ENCODE results near the gene FBXL17.

DNA sequence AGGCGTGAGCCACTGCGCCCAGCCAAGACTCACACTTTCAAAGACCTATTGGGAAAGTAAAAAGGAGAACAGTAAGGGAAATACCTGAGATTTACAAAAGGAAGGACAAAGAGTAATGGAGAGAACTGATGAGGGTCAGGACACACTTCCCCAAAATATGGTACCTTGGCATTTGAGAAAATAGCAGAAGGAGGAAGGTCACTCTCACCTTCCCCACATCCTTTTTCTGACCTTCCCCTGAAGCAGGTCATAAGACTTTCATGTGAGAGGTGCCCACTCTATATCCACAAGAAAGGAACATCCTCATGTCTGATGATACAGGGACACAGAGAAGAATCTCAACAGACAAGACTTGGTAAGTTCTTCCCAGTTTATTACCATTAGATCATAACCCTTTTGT lies 272.8 kb downstream of the FBXL17 start:
- no peak for TF ChIP-seq POLR2AphosphoS5 (IDR thresholded peaks at IDR 0.05)
- TF ChIP-seq, protein P1, sequence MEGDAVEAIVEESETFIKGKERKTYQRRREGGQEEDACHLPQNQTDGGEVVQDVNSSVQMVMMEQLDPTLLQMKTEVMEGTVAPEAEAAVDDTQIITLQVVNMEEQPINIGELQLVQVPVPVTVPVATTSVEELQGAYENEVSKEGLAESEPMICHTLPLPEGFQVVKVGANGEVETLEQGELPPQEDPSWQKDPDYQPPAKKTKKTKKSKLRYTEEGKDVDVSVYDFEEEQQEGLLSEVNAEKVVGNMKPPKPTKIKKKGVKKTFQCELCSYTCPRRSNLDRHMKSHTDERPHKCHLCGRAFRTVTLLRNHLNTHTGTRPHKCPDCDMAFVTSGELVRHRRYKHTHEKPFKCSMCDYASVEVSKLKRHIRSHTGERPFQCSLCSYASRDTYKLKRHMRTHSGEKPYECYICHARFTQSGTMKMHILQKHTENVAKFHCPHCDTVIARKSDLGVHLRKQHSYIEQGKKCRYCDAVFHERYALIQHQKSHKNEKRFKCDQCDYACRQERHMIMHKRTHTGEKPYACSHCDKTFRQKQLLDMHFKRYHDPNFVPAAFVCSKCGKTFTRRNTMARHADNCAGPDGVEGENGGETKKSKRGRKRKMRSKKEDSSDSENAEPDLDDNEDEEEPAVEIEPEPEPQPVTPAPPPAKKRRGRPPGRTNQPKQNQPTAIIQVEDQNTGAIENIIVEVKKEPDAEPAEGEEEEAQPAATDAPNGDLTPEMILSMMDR (IDR thresholded peaks at IDR 0.05): no peak
- no peak for TF ChIP-seq POLR2A (IDR thresholded peaks at IDR 0.05)

Data from breast epithelium (tissue), 3 donors.